HG02763 (cell line): Measurements from ENCODE around the gene VAV1.
"Not testable (repeated sequence)": the region's sequence is repeated elsewhere in the genome, so short reads cannot be mapped to it uniquely, and the experiment has no call there.

Experiments used
- ATAC-seq: cut with Tn5 transposase; IDR thresholded peaks from one replicate; pipeline ENCODE4 v1.9.1; 2021; ENCODE audit warnings: mild to moderate bottlenecking, moderate library complexity; ENCODE audit not compliant: unreplicated experiment

The VAV1 gene

DNA sequence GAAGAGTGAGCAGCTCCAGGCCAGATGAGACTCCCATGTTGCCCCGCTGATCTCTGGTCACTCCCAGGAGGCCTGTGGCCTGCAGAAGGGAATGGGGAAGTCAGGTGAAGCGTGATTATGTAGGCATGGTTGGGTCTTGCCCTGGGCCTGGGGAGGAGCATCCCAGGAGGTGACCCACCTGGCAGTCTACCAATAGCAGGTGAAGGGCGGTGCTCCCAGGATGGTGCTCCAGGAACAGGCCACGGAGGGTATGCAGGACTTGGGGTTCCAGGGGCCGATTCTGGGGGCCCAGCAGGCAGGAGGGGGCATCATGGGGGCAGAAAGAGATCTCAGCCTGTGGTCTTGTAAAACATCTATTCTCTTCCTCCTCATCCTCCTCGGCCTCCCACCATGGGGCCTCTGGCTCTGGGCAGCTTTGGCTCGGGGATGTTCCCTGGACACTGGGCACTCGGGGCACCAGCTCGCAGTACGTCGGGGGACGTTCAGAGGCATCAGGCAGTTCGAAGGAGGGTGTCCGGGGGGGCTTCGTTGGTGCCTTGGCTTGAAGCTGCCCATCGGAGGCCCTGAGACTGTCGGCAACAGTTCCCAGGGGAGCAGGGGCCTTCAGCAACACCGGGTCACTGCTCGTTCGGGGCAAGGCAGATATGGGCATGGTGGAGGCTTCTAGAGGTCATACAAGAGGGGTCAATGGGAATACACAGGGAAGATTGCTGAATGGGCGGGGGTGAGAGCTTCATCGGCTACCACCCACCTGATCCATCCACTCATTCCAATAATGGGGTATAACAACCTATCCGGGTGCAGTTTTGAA lies 17.6 kb upstream of the VAV1 start:
- no peak for ATAC-seq

DNA sequence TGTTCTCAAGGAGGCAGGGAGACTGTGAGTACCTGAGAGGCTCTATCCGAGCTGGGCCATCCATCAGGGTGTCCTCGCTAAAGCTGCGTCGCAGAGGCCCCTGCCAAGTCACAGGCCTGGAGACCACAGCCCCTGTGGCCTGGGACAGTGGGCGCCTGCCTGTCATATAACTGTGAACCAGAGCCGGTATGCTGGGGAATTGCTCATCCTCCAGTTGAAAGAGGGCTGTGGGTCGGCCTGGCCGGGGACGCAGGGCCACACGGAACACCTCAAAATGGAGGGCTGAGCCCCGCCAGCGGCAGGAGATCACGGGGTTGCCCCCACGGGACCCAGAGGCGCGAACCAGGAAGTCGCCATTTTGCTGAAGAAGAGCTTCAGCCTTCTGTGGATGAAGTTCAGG lies 11.9 kb upstream of the VAV1 start:
- no peak for ATAC-seq

- ATAC-seq, result no peak
Observed at GRCh38 chr19:6761053-6761676, 11.3 kb upstream of the VAV1 start.

- not testable (repeated sequence) for ATAC-seq
Observed at GRCh38 chr19:6762253-6762797, 10.2 kb upstream of the VAV1 start.

- ATAC-seq, result no peak
Observed at GRCh38 chr19:6765738-6766356, 6.7 kb upstream of the VAV1 start.

DNA sequence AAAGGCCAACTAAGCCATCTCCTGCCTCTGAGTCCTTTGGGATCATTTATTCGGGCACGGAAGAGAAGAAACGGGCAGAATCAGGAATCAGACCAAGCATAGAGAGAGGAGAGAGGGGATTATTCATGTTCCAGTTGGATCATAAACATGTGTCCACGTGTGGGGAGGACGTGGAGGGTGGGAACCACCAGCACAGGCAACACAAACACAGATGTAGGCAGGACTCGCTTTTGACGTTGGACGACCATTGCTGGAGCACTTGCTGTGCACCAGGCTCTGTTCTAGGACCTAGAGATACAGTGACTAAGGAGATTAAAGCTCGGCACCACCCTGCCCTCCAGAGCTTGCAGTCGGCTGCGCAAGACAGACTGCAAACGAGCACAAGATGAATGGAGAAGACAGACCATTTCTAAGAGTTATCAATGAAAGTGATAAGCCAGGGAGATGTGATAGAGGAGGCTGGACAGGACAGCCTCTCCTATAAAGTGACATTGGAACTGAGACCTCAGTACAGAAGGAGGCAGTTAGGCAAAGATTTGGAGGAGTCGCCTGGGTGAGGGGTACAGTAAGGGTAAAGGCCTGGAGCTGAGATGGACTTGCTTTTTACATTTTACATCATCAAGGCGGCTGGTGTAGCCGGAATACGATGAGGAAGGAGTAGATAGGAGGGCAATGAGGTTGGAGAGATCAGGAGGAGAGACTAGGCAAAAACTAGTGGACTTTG lies 6.0 kb upstream of the VAV1 start:
- ATAC-seq, result no peak

- peak; percentile 8 for ATAC-seq
Observed at GRCh38 chr19:6767081-6767356, 5.5 kb upstream of the VAV1 start.

GRCh38 chr19:6767357-6768235 lies 4.9 kb upstream of the VAV1 start, which contains the start of gene SH2D3A:
TSS of gene SH2D3A (minus strand) at chr19:6767435. CDS start at chr19:6763748, 3,687 bp downstream.
- peak; percentile 72 for ATAC-seq

- ATAC-seq, result no peak
Observed at GRCh38 chr19:6768236-6768785, 4.2 kb upstream of the VAV1 start.

DNA sequence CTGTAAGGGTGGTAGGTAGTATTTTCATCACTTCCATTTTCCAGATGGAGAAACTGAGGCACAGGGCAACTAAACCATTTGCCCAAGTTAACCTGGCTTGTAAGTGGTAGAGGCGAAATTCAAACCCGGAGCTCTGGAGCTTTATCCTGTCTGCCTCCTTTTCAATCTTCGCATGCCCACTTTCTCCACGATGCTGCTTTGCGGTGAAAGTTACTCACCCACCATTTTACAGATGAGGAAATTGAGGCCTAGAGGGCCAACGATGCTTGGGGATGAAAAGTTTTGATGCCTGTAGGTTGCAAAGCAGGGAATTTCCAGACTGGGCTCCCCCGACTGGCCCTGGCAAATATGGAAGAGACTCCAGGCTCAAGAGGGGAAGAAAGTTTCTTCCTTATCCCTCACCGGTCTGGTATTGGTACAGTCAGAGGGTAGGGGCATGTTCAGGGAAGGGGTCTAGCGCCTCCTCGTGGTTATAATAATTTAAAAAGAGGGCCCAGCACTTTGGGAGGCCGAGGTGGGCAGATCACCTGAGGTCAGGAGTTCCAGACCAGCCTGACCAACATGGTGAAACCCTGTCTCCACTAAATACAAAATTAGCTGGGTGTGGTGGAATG lies 3.4 kb upstream of the VAV1 start:
- ATAC-seq, result no peak

GRCh38 chr19:6771648-6772027 lies 870 bp upstream of the VAV1 start:
- ATAC-seq, result not testable (repeated sequence)

DNA sequence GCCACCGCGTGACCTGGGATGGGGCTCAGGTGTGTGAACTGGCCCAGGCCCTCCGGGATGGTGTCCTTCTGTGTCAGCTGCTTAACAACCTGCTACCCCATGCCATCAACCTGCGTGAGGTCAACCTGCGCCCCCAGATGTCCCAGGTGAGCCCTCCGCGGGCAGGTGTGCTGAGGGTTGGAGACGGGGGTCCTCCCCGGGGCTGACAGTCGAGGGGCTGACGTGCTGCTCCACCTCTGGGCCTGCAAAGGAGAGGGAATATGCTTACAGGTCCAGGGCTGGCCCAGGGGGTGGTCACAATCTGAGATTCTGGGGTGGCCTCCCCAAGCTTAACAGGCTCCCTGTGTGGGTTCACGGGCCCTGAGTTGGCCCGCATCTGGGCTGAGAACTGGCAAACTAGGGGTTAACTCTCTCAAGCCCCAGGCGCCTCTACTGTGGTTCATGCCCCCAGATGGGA lies 386 bp downstream of the VAV1 start:
- ATAC-seq, result no peak

GRCh38 chr19:6773323-6773931 lies 919 bp downstream of the VAV1 start:
- no peak for ATAC-seq

DNA sequence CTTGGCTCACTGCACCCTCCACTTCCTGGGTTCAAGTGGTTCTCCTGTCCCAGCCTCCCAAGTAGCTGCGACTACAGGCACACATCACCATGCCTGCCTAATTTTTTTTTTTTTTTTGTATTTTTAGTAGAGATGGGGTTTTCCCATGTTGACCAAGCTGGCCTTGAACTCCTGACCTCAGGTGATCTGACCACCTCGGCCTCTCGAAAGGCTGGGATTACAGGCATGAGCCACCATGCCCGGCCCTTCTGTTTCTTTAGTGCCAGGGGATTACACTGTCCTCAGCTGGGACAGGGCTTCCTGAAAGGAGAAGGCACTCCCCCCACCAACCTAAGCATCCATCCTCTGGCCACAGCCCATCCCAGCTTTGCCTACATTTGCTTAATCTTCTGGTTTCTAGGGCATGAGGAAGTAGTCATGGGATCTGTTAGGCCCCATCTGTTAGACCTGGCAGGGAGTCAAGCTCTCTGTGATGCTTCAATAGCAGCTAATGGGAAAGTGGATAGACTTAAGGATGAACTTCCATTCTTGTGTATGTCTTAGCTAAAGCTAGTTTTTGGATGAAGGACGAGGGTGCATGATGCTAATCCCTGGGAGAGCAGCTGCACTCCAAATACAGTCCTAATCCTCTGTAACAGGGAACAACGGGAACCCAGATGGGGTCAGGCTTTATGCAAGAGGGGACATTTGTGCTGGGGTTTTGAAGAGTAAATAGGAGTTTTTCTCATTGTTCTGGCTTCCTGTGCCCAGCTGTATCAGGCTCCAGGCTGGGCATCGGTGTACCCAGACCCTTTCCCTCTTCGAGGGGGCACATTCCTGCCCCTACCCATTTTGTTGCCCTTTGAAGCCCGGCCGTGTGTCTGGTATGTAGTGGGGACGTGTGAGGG lies 2.6 kb downstream of the VAV1 start:
- no peak for ATAC-seq

DNA sequence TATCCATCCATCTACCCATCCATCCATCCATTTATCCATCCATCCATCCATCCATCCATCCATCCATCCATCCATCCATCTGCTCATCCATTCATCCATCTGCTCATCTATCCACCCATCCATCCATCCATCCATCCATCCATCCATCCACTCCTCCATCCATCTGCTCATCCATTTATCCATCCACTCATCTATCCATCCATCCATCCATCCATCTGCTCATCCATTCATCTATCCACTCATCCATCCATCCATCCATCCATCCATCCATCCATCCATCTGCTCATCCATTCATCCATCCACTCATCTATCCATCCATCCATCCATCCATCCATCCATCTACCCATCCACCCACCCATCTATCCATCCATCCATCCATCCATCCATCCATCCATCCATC lies 3.5 kb downstream of the VAV1 start:
- not testable (repeated sequence) for ATAC-seq

DNA sequence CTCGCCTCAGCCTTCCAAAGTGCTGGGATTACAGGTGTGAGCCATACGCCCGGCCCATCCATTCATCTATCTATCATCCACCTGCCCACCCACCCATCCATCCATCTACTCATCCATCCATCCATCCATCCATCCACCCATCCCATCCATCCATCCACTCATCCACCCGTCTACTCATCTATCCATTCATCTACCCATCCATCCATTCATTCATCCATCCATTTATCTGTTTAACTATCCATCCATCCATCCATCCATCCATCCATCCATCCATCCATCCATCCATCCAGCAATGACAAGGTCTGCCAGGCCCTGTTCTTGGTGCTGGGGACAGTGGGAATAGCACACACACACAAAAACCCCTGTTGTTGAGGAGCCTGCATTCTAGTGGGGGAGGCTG lies 4.5 kb downstream of the VAV1 start:
- ATAC-seq, result no peak

DNA sequence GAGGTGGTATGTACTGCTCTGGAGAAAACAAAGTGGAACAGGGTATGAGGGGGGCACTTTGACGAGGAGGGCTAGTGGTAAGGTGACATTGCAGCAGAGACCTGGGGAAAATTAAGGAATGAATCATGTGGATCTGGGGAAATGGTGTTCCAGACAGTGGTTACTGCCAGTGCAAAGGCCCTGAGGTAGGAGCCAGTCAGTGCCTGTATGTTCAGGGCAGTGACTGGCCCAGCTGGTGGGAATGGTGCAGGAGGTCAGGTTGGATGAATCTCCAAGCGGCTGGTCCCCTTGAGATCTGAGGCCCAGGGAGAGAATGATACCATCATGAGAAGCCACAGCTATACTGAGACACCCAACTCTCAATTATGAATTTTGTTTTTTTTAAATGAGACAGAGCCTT lies 4.9 kb downstream of the VAV1 start:
- no peak for ATAC-seq

GRCh38 chr19:6778386-6778785 lies 5.9 kb downstream of the VAV1 start:
- no peak for ATAC-seq
